ENCODE results near the gene MEGF11. TPM values are rescaled to one million over a fixed set of nuclear protein-coding genes. Genes with fewer than 3 reads are reported as not detected.
A peak's percentile ranks its signal among the peaks of the same experiment; 100 is the strongest.

MEGF11 gene
- total RNA-seq, 1 experiment from 2014 or later: 1.2 TPM

DNA sequence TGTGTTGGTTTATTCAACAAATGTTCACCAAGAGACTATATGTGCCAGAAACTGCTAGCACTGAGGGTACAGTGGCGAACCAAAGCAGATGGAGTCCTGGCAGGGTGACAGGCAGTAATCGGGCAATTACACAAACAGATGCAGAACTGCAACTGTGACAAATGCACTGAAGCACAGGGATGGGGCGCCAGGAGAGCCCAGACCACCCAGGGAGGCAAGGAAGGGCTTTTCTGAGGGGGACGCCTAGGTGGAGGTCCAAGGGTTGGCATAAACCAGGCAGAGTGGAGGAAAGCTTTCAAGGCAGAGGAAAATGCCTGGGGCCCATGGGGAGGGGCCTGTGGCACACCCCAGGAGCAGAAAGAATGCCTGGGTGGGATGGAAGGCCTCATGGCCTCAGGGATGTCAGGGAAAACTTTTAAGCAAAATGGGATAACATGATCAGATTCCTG lies 45.3 kb upstream of the MEGF11 start:
- Histone ChIP-seq H3K27ac (ENCODE audit: insufficient read length, low read depth, low read length) (no peak overlapping the region), H4K5ac (ENCODE audit: insufficient read length, low read depth, low read length) (no peak overlapping the region), H2AK5ac (ENCODE audit: insufficient read length, low read length) (no peak overlapping the region), H3K14ac (ENCODE audit: insufficient read depth, low read length) (no peak overlapping the region), H3K56ac (ENCODE audit: insufficient read length, low read depth, low read length) (no peak overlapping the region), H3T11ph (ENCODE audit: low read length) (no peak overlapping the region), H3K4me1 (ENCODE audit: insufficient read depth, low read length) (peaks cover 7% of the 10 kb centered on the region; the same call in 1 of the 2 replicates), H2BK5ac (ENCODE audit: insufficient read length, low read length) (no peak overlapping the region), H3K4me2 (ENCODE audit: insufficient read depth, insufficient read length, low read length) (no peak overlapping the region), H2BK20ac (ENCODE audit: low read depth, low read length, poor library complexity, severe bottlenecking) (no peak overlapping the region), H2BK120ac (ENCODE audit: low read depth, low read length, poor library complexity, severe bottlenecking) (no peak overlapping the region), H3K9ac (ENCODE audit: extremely low read depth, insufficient read length, low read length) (no peak overlapping the region), H3K79me2 (ENCODE audit: insufficient read depth, low read length) (no peaks in the 10 kb centered on the region), H4K8ac (replicated peaks; ENCODE audit: insufficient read length, low read depth, low read length) (no peak overlapping the region), H3K9me3 (ENCODE audit: control insufficient read depth, low read depth, low read length) (no peaks in the 10 kb centered on the region), H2BK15ac (ENCODE audit: low read depth, low read length) (no peak overlapping the region), H3K27me3 (ENCODE audit: insufficient read depth, low read length) (no peaks in the 10 kb centered on the region), H2BK12ac (ENCODE audit: insufficient read length, low read depth, low read length) (no peak overlapping the region), H3K23ac (ENCODE audit: insufficient read length, low read depth, low read length) (no peak overlapping the region), H3K18ac (ENCODE audit: insufficient read length, low read depth, low read length) (no peak overlapping the region), H4K91ac (ENCODE audit: insufficient read length, low read depth, low read length) (no peak overlapping the region), H3K23me2 (ENCODE audit: insufficient read length, low read depth, low read length, poor library complexity, severe bottlenecking) (peaks cover 7% of the 10 kb centered on the region), H3K4ac (ENCODE audit: low read depth, low read length) (no peak overlapping the region), H3K79me1 (ENCODE audit: insufficient read depth, low read depth, low read length, poor library complexity, severe bottlenecking) (no peaks in the 10 kb centered on the region), H4K20me1 (ENCODE audit: control insufficient read depth, insufficient read depth, insufficient read length) (no peaks in the 10 kb centered on the region), H2AFZ (ENCODE audit: low read length) (no peak overlapping the region)
- H3K27ac Mint-ChIP-seq: peak overlapping the region in 2 of 3 experiments; percentile 79 to 84; a peak in 4 of 7 replicates
- peaks cover 18 to 30% of the 10 kb centered on the region in 2 experiments for H3K4me1 Mint-ChIP-seq
- no CpG with 5 or more reads among the region's 4 CpGs for WGBS (ENCODE audit: extremely low coverage, insufficient read length, low lambda C conversion rate)
- TF ChIP-seq, protein P1, sequence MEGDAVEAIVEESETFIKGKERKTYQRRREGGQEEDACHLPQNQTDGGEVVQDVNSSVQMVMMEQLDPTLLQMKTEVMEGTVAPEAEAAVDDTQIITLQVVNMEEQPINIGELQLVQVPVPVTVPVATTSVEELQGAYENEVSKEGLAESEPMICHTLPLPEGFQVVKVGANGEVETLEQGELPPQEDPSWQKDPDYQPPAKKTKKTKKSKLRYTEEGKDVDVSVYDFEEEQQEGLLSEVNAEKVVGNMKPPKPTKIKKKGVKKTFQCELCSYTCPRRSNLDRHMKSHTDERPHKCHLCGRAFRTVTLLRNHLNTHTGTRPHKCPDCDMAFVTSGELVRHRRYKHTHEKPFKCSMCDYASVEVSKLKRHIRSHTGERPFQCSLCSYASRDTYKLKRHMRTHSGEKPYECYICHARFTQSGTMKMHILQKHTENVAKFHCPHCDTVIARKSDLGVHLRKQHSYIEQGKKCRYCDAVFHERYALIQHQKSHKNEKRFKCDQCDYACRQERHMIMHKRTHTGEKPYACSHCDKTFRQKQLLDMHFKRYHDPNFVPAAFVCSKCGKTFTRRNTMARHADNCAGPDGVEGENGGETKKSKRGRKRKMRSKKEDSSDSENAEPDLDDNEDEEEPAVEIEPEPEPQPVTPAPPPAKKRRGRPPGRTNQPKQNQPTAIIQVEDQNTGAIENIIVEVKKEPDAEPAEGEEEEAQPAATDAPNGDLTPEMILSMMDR (conservative IDR thresholded peaks at IDR 0.05): no peak
- no peaks in the 10 kb centered on the region for H3K27me3 Mint-ChIP-seq (ENCODE audit: low read depth)
- no peak overlapping the region for H3K4me3 Mint-ChIP-seq
- DNase-seq: no peak
- peaks cover 3 to 32% (median 17%) of the 10 kb centered on the region in 3 experiments; a peak in 6 of 7 replicates for H3K36me3 Mint-ChIP-seq (ENCODE audit: insufficient read depth in 1 of 3, low read depth in 3 of 3)
- no peaks in the 10 kb centered on the region for H3K9me3 Mint-ChIP-seq
